ENCODE data around the gene CCDC198.

The CCDC198 gene, protein sequence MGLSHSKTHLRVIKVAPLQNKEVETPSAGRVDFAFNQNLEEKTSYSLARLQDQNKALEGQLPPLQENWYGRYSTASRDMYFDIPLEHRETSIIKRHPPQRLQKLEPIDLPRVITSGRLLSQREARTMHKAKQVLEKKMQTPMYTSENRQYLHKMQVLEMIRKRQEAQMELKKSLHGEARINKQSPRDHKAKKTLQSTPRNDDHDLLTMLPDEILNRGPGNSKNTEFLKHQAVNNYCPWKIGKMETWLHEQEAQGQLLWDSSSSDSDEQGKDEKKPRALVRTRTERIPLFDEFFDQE

GRCh38 chr14:57493467-57494181 is at the start of gene CCDC198:
Gene CCDC198, minus strand, starts transcription at chr14:57493857. Its CDS starts 142 bp downstream, at chr14:57493715.
- DNase-seq, result no peak

DNA sequence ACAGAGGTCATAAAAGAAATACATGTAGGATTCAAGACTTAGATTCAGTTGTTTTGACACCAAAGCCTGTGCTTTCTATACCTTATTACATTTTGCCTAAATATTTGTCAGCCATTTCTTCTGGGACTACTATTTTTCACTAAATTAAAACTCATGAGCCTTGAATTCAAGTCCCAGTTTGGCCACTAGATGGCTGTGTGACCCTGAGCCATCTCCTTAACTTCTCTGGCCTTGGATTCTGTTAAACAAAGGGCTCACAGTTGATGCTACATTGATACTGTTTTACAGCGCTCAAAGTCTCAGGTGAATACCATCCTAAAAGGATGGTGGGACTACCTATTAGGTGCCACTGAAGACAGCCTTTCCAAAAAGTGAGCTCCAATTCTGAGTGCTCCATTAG is 39.6 kb upstream of the CCDC198 start:
- no peak for DNase-seq

GRCh38 chr14:57530571-57530970 is 36.9 kb upstream of the CCDC198 start:
- no peak for DNase-seq

DNA sequence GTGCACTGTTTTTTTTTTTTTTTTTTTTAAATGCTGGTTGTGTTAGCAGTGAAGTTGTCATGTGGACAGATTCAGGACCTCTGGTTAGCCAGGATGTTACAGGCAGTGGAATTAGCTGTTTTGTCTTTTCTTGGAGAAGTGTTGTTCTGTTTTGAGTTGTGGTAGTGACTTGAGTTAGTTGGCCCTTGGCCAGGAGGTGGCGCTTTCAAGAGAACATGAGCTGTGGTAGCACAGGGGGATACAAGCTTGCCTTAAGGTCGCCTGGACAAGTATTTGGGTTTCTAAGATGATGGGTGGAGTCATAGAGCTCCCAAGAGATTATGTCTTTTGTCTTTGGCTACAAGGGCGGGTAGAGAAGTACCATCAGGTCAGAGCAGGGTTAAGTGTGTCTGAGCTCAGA is 33.3 kb upstream of the CCDC198 start:
- DNase-seq, result no peak

- no peak for DNase-seq
These were observed 25.4 kb upstream of the CCDC198 start for GRCh38 chr14:57519043-57519442.

DNA sequence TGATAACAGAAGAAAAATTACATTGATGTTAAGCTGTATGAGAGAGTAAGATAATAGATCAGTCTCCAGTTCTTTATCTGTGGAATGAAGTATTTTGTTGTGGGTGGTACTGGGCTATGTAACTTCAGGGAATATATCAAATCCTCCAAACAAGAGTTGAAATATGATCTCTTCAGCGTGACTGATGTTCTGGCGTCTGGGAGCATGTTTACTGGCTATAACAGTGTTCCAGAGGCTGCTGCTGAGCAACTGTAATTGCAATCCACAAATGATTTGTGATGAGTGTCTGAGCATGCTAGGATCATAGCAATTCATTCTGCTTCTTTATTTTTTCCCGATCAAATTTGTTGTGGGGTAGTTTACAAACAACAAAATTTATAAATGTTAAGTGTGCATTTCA is 18.6 kb upstream of the CCDC198 start:
- no peak for DNase-seq

DNA sequence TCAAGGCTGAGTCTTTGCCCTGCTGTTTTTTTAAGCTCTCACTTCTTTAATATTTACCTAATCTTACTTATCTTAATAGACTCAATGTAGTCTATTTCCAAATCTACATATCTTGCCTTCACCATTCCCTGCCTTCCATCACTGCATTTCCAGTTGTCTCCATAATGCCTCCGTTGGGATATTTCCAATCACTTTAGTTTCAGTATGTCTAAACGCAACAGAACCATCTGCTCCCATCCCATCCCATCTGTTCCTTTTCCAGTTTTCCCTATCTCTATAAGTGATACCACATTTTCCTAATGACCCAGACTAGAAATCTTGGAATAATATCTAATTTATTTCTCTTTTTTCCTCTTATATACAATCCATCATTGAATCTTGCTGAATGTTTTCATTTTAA is 15.1 kb upstream of the CCDC198 start:
- no peak for DNase-seq

GRCh38 chr14:57502586-57503254 is 9.1 kb upstream of the CCDC198 start:
- peak; percentile 52 to 59 for DNase-seq

DNA sequence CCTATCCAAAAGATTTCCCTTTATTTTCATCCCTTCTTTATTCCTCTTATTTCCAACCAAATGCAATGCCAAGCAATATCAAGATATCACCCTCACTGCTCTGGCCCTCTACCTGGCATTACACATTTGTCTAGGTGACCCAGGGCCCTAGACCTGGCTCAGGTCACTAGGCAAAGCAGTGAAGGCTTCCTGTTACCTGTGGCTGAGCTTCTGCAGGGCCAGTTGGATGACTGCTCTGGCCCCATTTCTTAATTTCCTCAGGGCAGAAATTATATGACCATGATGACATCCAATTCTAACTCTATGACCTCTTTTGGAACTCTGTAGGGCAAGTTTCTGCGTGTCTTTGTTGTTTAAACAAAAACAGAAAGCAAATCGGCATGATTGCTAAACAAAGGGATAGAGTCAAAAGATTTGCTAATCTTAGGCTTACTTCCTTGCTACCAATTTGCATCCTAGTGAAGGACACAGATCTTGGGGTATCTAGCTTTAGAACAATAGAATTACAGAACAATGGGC is 7.4 kb upstream of the CCDC198 start:
- DNase-seq, result no peak

- DNase-seq, result no peak
These were observed 5.0 kb upstream of the CCDC198 start for GRCh38 chr14:57498659-57499058.

- DNase-seq, result no peak
These were observed 4.4 kb upstream of the CCDC198 start for GRCh38 chr14:57498035-57498434.

- DNase-seq, result no peak
These were observed 1.8 kb upstream of the CCDC198 start for GRCh38 chr14:57495416-57495815.

DNA sequence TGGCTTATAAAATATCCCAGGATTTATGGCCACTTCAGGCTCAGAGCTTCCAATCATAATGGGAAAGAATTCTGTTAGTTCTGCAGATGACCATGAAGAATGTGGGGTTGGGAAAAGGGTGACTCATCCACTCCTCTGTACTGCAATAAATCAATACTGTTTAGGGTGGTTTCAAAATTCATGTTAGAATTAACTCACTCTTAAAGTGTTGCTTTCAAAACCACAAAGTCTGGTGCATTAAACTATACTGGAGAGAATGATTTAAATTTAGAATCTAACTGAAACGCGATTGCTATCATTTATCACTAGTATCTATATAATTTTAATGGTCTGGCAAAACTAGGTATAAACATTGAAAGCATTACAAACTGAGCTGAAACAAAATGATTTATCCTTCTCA is 798 bp downstream of the CCDC198 start:
- DNase-seq, result peak; percentile 45 to 61

DNA sequence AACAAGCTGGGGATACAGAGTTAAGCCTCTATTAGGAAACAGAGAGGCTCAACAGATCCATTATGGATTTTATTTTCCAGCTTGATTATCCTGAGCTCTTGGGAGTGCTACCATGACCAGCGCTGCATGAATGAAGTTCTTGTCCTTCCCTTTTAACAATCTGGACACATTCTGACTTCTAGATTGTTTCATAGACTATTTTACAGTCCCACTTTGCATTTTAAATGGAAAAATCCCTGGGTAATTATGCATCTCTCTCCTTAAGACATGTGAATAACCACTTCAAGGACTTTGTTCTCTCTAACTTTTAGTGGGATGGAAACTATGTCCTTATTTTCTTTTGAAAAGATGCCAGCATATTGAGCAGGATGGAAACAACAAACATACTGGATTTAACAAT is 2.0 kb downstream of the CCDC198 start:
- no peak for DNase-seq

- DNase-seq, result no peak
These were observed 5.9 kb downstream of the CCDC198 start for GRCh38 chr14:57487771-57488170.

- peak; percentile 13 to 60 for DNase-seq
These were observed 6.8 kb downstream of the CCDC198 start for GRCh38 chr14:57486767-57487379.

- no peak for DNase-seq
These were observed 8.0 kb downstream of the CCDC198 start for GRCh38 chr14:57485635-57486034.

DNA sequence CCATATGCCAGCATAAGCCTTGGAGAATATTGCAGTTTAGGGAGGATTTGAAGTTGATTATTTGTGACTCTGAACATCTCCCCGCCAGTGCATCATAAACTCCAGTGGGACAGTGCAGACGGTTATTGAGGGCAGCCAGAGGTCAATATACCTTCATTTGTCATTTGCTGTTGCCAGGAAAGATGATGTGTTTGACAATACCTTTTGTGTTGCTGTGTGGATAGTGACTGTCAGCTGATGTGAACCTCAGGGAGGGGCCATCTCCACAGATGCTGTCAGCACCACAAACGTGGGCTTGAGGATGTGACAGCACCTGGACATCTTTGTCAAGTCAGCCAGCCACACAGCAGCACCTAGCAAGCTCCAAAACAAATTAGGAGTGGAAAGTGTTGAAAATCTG is 11.5 kb downstream of the CCDC198 start:
- no peak for DNase-seq

DNA sequence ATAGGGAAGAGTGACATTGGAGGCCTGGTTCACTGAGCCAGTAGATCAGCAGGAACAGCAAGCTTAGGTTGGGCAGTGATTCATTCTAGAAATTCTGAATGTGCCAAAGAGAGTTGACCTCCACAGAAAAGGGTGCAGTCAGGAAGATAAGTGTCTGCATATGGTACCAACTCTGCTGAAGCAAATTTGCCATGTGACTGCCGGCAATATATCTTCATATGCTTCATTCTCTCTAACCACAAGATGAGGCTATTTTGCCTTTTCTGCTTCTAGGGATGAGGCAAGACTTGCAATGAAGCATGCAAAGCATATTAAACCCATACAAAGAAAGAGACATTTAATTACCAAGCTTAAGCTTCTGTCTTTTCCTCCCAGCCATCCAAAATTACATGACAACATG is 13.6 kb downstream of the CCDC198 start:
- DNase-seq, result peak; percentile 31 to 83

GRCh38 chr14:57479197-57479596 is 14.5 kb downstream of the CCDC198 start:
- DNase-seq, result no peak

DNA sequence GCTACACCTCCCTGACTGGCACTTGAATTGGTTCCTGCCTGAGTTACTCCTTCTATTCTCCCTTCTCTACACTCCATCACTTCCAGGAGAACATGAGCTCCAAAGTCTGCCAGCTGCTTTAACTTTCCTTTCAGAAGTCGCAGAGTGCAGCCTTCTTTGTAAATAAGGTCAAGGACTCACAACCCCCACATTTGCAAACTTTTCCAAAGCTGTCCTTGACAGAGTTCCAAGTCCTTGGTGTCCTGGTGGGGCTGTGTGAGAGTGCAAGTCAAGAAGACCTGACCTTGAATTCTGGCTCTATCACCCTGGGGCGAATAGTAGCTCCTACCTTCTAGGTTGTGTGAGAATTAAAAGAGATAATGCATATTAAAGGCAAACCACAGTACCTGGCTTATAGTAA is 15.6 kb downstream of the CCDC198 start:
- DNase-seq, result no peak

GRCh38 chr14:57470909-57471308 is 22.7 kb downstream of the CCDC198 start:
- no peak for DNase-seq

GRCh38 chr14:57464008-57464730 is 29.5 kb downstream of the CCDC198 start:
- no peak for DNase-seq

Measured in NCI-H187 (cell line).